Left lung (tissue), 10 donors: ENCODE measurements around the gene CD2AP. TPM values are rescaled to one million over a fixed set of nuclear protein-coding genes. Genes with fewer than 3 reads are reported as not detected.
"Not testable (repeated sequence)": the region's sequence is repeated elsewhere in the genome, so short reads cannot be mapped to it uniquely, and the experiment has no call there.

ENCODE experiments used
- ATAC-seq: fragments of 200-7000 bp; cut with Tn5 transposase; one replicate; pipeline ENCODE4 v1.9.1; 2020; ENCODE audit warnings: moderate library complexity
- DNase-seq, 4 donors: peaks; one replicate each; pipeline ENCODE4 v3.0.0-alpha.2; 2013 to 2020
- H3K27ac ChIP-seq, 2 donors: fragments of 200-600 bp; sonication (generic) in 1 of 2; one replicate each; pipeline versions ENCODE4 v1.5.0 to v1.8.0; 2020 to 2021
- H3K27me3 ChIP-seq, 2 donors: fragments of 200-600 bp; sonication (generic) in 1 of 2; one replicate each; pipeline versions ENCODE4 v1.5.0 to v1.8.0; 2020 to 2021
- H3K36me3 ChIP-seq, 2 donors: fragments of 200-600 bp; sonication (generic) in 1 of 2; one replicate each; pipeline versions ENCODE4 v1.5.0 to v1.8.0; 2020 to 2021
- H3K4me1 ChIP-seq, 2 donors: fragments of 200-600 bp; one replicate each; pipeline ENCODE4 v1.8.0; 2021
- H3K4me3 ChIP-seq, 2 donors: fragments of 200-600 bp; sonication (generic) in 1 of 2; one replicate each; pipeline versions ENCODE4 v1.5.0 to v1.8.0; 2020 to 2021; ENCODE audit warnings: mild to moderate bottlenecking in 1 of 2
- H3K9me3 ChIP-seq, 2 donors: fragments of 200-600 bp; sonication (generic) in 1 of 2; one replicate each; pipeline versions ENCODE4 v1.5.0 to v1.8.0; 2020 to 2021
- intact Hi-C, 2 donors: fragments of 100-400 bp; cut with DNase I; formaldehyde crosslinking; loops; one replicate each; pipeline versions ENCODE4 v1.11.2 to v1.14.2; 2022
- polyA plus RNA-seq, 6 donors: library from polyadenylated mRNA; unstranded; fragments of 120-200 nt; gene quantifications; one replicate each; pipeline ENCODE4 v1.2.1, GENCODE V29; 2013; ENCODE audit not compliant: insufficient read length in 6 of 6
- total RNA-seq, 2 donors: library from RNA; stranded (reverse); fragmentation: NEBNext Ultra II Directional; extraction: Animal tissue kit (Norgen Biotek cat#: 25700); gene quantifications; one replicate each; pipeline ENCODE4 v1.2.1, GENCODE V29; 2021
- TF ChIP-seq, protein P1 (sequence below), 2 donors: fragments of 200-600 bp; sonication (generic) in 1 of 2; IDR thresholded peaks; one replicate each; pipeline versions ENCODE4 v1.5.0 to v1.8.0; 2021; ENCODE audit warnings: antibody characterized with exemption in 2 of 2
- donor health status: DM: no; HTN: yes; CAD: no.
- donor health status: DM: no; HTN: no; CAD: no.

Gene CD2AP
- total and polyA plus RNA-seq, 8 donors: 36.6 to 46.0 (median 42.5) TPM

DNA sequence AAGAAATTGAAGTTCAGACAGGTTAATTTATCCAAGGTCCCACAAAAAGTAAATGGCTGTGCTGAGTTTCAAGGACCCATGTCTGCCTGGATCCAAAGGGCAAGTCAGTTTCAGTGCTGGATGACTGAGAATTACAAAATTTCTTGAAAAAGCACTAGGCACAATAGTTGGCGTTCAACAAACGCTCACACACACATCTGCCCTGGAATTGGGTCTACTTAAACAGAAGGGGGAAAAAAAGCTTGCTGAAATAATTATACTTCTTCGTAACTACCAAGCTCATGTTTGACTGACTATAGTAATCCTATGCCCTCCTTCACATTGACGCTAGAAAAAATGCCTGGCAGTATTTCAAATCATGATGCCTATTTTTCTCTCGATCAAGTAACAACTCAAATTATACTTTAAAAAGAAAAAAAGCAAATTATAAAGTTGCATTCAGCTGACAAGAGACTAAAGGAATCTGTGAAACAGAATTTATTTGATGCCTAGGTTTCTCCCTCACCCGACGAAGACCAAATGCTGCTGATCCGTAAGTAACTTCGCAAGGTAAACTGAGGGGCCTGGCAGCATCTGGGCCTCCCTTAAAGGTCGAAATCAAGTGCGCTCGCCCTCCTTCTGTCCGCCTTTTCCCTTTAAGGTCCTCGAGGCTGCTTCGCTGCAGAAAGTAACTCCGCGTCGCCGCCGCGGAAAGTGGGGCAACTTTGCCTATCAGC lies 650 bp upstream of the CD2AP start:
- ATAC-seq: peak; percentile 3
- no peaks in the 10 kb centered on the region for H3K36me3 ChIP-seq
- intact Hi-C loops: no loop called here
- H3K27ac ChIP-seq: peak overlapping the region; percentile 93 to 97
- peak in 2 of 4 donors; percentile 9 to 13 for DNase-seq
- peak overlapping the region; percentile 77 to 80 for H3K4me3 ChIP-seq
- no peaks in the 10 kb centered on the region for H3K9me3 ChIP-seq
- H3K27me3 ChIP-seq: no peaks in the 10 kb centered on the region
- TF ChIP-seq, protein P1, sequence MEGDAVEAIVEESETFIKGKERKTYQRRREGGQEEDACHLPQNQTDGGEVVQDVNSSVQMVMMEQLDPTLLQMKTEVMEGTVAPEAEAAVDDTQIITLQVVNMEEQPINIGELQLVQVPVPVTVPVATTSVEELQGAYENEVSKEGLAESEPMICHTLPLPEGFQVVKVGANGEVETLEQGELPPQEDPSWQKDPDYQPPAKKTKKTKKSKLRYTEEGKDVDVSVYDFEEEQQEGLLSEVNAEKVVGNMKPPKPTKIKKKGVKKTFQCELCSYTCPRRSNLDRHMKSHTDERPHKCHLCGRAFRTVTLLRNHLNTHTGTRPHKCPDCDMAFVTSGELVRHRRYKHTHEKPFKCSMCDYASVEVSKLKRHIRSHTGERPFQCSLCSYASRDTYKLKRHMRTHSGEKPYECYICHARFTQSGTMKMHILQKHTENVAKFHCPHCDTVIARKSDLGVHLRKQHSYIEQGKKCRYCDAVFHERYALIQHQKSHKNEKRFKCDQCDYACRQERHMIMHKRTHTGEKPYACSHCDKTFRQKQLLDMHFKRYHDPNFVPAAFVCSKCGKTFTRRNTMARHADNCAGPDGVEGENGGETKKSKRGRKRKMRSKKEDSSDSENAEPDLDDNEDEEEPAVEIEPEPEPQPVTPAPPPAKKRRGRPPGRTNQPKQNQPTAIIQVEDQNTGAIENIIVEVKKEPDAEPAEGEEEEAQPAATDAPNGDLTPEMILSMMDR (IDR thresholded peaks at IDR 0.05): no peak
- H3K4me1 ChIP-seq: peaks cover 6 to 21% of the 10 kb centered on the region in 2 donors

DNA sequence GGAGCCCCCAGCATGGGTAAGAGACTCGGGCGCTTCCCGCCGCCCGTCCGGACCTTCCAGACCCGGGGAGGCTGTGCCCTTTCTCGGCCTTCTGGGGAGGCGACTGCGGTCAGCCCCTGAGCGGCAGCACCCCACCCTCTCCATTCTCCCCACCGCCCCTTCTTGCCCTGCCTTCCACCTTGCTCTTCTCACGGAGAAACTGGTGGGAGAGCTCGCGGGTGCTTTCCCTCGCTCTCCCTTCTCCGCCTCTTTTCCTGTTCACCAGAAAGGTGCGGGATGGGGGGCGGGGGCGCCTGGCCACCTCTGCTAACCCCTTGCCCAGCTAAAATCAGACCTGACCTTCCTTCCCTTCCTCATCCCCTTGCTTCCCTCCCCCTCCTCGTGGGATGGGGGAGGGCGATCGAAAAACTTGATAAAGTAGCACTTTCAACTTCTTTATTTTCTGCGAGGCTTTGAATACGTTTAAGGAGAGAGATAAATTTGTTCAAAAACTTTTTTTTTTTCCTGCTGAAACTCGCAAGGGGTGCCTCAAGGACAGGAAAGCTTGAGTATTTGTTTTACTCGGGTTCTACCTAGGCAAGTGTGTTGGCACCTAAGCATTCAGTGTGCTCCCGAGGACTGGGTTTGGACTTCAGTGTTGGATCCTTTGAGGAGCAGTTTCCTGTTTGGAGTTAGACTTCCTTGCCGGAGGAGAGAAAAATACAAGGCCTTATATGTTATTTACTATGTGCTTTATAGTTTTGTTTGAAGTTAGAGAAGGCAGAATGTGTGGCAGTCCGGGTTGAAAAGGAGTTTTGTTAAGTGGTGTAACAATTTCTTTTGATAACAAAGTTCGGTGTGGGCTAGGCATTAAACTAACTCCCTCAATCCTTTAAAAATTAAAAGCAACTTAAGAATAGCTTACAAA lies 897 bp downstream of the CD2AP start:
- H3K36me3 ChIP-seq: no peaks in the 10 kb centered on the region
- intact Hi-C loops: no loop called here
- TF ChIP-seq, protein P1 (IDR thresholded peaks at IDR 0.05): no peak
- peaks cover 6 to 31% of the 10 kb centered on the region in 2 donors for H3K4me1 ChIP-seq
- peak overlapping the region; percentile 93 to 97 for H3K27ac ChIP-seq
- H3K27me3 ChIP-seq: no peaks in the 10 kb centered on the region
- DNase-seq: peak in 2 of 4 donors; percentile 26 to 44
- no peaks in the 10 kb centered on the region for H3K9me3 ChIP-seq
- peak; percentile 40 for ATAC-seq
- peak overlapping the region; percentile 77 to 80 for H3K4me3 ChIP-seq

GRCh38 chr6:47479140-47479508 lies 1.5 kb downstream of the CD2AP start:
- peak in 1 of 4 donors; percentile 22 for DNase-seq
- TF ChIP-seq, protein P1 (IDR thresholded peaks at IDR 0.05): no peak

GRCh38 chr6:47479874-47480273 lies 2.3 kb downstream of the CD2AP start:
- Histone ChIP-seq H3K36me3 (no peaks in the 10 kb centered on the region), H3K27ac (no peak overlapping the region), H3K4me3 (peak overlapping the region; percentile 77 to 80), H3K4me1 (peaks cover 6 to 45% of the 10 kb centered on the region in 2 donors), H3K27me3 (no peaks in the 10 kb centered on the region), H3K9me3 (no peaks in the 10 kb centered on the region)
- ATAC-seq: no peak
- TF ChIP-seq, protein P1 (IDR thresholded peaks at IDR 0.05): no peak
- intact Hi-C loops: no loop called here
- DNase-seq: no peak

More at GRCh38 chr6:47479140-47479508, 1.5 kb downstream of the CD2AP start:
- Histone ChIP-seq H3K36me3 (no peaks in the 10 kb centered on the region), H3K27me3 (no peaks in the 10 kb centered on the region), H3K27ac (peak overlapping the region; percentile 93 to 97), H3K4me1 (peaks cover 6 to 38% of the 10 kb centered on the region in 2 donors), H3K4me3 (peak overlapping the region; percentile 77 to 80), H3K9me3 (no peaks in the 10 kb centered on the region)
- intact Hi-C loops: no loop called here
- no peak for ATAC-seq

- H3K36me3 ChIP-seq, H3K4me3 ChIP-seq, DNase-seq, ATAC-seq, H3K9me3 ChIP-seq, H3K27me3 ChIP-seq, H3K27ac ChIP-seq, intact Hi-C loops: not testable (repeated sequence)
- peaks cover 6 to 45% of the 10 kb centered on the region in 2 donors for H3K4me1 ChIP-seq
These were observed 3.6 kb downstream of the CD2AP start for GRCh38 chr6:47481213-47481612.
